ENCODE measurements around the gene PLOD2. TPM values are rescaled to one million over a fixed set of nuclear protein-coding genes. Genes with fewer than 3 reads are reported as not detected.

The PLOD2 gene
- total and polyA plus RNA-seq, 5 experiments from 2014 or later, result not detected

- POLR2A ChIA-PET, result no interaction called here
- H3K4me1 Mint-ChIP-seq, result no peaks in the 10 kb centered on the region
- peaks cover 0 to 9% (median 2%) of the 10 kb centered on the region in 9 donors for H3K9me3 Mint-ChIP-seq
- peaks cover 0 to 9% (median 0%) of the 10 kb centered on the region in 5 donors for H3K27me3 Mint-ChIP-seq
- H3K27ac Mint-ChIP-seq, result no peak overlapping the region
- H3K4me3 Mint-ChIP-seq, result no peak overlapping the region
- no peak for DNase-seq
- ATAC-seq, result no peak
- no peaks in the 10 kb centered on the region for H3K36me3 Mint-ChIP-seq
Measured at GRCh38 chr3:146036281-146036680, 124.7 kb downstream of the PLOD2 start.

- Mint-ChIP-seq H3K36me3 (no peaks in the 10 kb centered on the region), H3K9me3 (peaks cover 2 to 18% (median 7%) of the 10 kb centered on the region in 9 donors), H3K4me3 (no peak overlapping the region), H3K4me1 (no peaks in the 10 kb centered on the region), H3K27me3 (peaks cover 0 to 9% (median 0%) of the 10 kb centered on the region in 5 donors), H3K27ac (no peak overlapping the region)
- no peak for ATAC-seq
- POLR2A ChIA-PET, result no interaction called here
- DNase-seq, result no peak
Measured at GRCh38 chr3:146035366-146035765, 125.6 kb downstream of the PLOD2 start.

- Mint-ChIP-seq H3K27me3 (peaks cover 0 to 9% (median 0%) of the 10 kb centered on the region in 5 donors), H3K4me3 (no peak overlapping the region), H3K9me3 (peaks cover 5 to 23% (median 15%) of the 10 kb centered on the region in 9 donors), H3K4me1 (no peaks in the 10 kb centered on the region), H3K36me3 (peaks cover 0 to 2% (median 0%) of the 10 kb centered on the region in 3 donors), H3K27ac (no peak overlapping the region)
- no peak for DNase-seq
- POLR2A ChIA-PET, result interaction anchor here (0.6 kb wide), 1 partner anchor 49 kb away, joined by 3 read pairs; no protein-coding TSS in a partner anchor
- no peak for ATAC-seq
Measured at GRCh38 chr3:146033950-146034349, 127.0 kb downstream of the PLOD2 start.

GRCh38 chr3:146026547-146026946 lies 134.4 kb downstream of the PLOD2 start:
- Mint-ChIP-seq H3K36me3 (peaks cover 0 to 2% (median 0%) of the 10 kb centered on the region in 3 donors), H3K27ac (no peak overlapping the region), H3K27me3 (peaks cover 0 to 3% (median 0%) of the 10 kb centered on the region in 5 donors), H3K4me3 (no peak overlapping the region), H3K9me3 (peaks cover 5 to 23% (median 14%) of the 10 kb centered on the region in 9 donors), H3K4me1 (no peaks in the 10 kb centered on the region)
- POLR2A ChIA-PET, result no interaction called here
- no peak for ATAC-seq
- DNase-seq, result no peak

GRCh38 chr3:146024260-146024659 lies 136.7 kb downstream of the PLOD2 start:
- no peak overlapping the region for H3K27ac Mint-ChIP-seq
- no peak overlapping the region for H3K4me3 Mint-ChIP-seq
- H3K4me1 Mint-ChIP-seq, result no peaks in the 10 kb centered on the region
- POLR2A ChIA-PET, result no interaction called here
- H3K27me3 Mint-ChIP-seq, result no peaks in the 10 kb centered on the region
- ATAC-seq (no peak), DNase-seq (no peak)
- H3K9me3 Mint-ChIP-seq, result peaks cover 0 to 12% (median 2%) of the 10 kb centered on the region in 9 donors
- no peaks in the 10 kb centered on the region for H3K36me3 Mint-ChIP-seq

- H3K36me3 Mint-ChIP-seq, result no peaks in the 10 kb centered on the region
- H3K27ac Mint-ChIP-seq, result no peak overlapping the region
- ATAC-seq, result no peak
- POLR2A ChIA-PET, result no interaction called here
- no peak overlapping the region for H3K4me3 Mint-ChIP-seq
- DNase-seq, result no peak
- peaks cover 0 to 13% (median 0%) of the 10 kb centered on the region in 9 donors for H3K9me3 Mint-ChIP-seq
- H3K27me3 Mint-ChIP-seq, result peaks cover 0 to 5% (median 0%) of the 10 kb centered on the region in 5 donors
- H3K4me1 Mint-ChIP-seq, result no peaks in the 10 kb centered on the region
Measured at GRCh38 chr3:146020969-146021368, 140.0 kb downstream of the PLOD2 start.

- DNase-seq, result no peak
- no peak overlapping the region for H3K4me3 Mint-ChIP-seq
- no peaks in the 10 kb centered on the region for H3K36me3 Mint-ChIP-seq
- POLR2A ChIA-PET, result no interaction called here
- peaks cover 0 to 5% (median 0%) of the 10 kb centered on the region in 5 donors for H3K27me3 Mint-ChIP-seq
- no peaks in the 10 kb centered on the region for H3K4me1 Mint-ChIP-seq
- H3K27ac Mint-ChIP-seq, result no peak overlapping the region
- ATAC-seq, result no peak
- peaks cover 0 to 13% (median 0%) of the 10 kb centered on the region in 9 donors for H3K9me3 Mint-ChIP-seq
Measured at GRCh38 chr3:146019508-146019907, 141.5 kb downstream of the PLOD2 start.

Other genes with a start within 250 kb of the PLOD2 start
- gene PLSCR4, start 89.9 kb upstream of the PLOD2 start, total RNA-seq, result not detected
- not detected for gene PLSCR4, start 89.9 kb upstream of the PLOD2 start, polyA plus RNA-seq

Measured in naive thymus-derived CD8-positive, alpha-beta T cell (primary cell).